D341Med (cell line): ENCODE measurements around the gene BCAP31.
"Not testable (repeated sequence)": the region's sequence is repeated elsewhere in the genome, so short reads cannot be mapped to it uniquely, and the experiment has no call there.

ENCODE experiments used
- DNase-seq: peaks from one replicate; pipeline ENCODE4 v3.0.0; 2012; ENCODE audit warnings: low spot score

Gene BCAP31

GRCh38 chrX:153763298-153763932 is 39.2 kb upstream of the BCAP31 start:
- DNase-seq = peak; percentile 15

- DNase-seq = peak; percentile 6
Measured at GRCh38 chrX:153762626-153763173, 38.5 kb upstream of the BCAP31 start.

GRCh38 chrX:153761863-153762262 is 37.7 kb upstream of the BCAP31 start:
- no peak for DNase-seq

- no peak for DNase-seq
Measured at GRCh38 chrX:153755136-153755535, 30.9 kb upstream of the BCAP31 start.

GRCh38 chrX:153750127-153750774 is 26.1 kb upstream of the BCAP31 start:
- no peak for DNase-seq

GRCh38 chrX:153749017-153749416 is 24.8 kb upstream of the BCAP31 start:
- DNase-seq = not testable (repeated sequence)

- not testable (repeated sequence) for DNase-seq
Measured at GRCh38 chrX:153746991-153747390, 22.8 kb upstream of the BCAP31 start.

- DNase-seq = no peak
Measured at GRCh38 chrX:153746359-153746758, 22.2 kb upstream of the BCAP31 start.

GRCh38 chrX:153745067-153745433 is 20.9 kb upstream of the BCAP31 start:
- DNase-seq = not testable (repeated sequence)

- DNase-seq = no peak
Measured at GRCh38 chrX:153744210-153745066, 20.3 kb upstream of the BCAP31 start.

- DNase-seq = not testable (repeated sequence)
Measured at GRCh38 chrX:153743468-153744209, 19.5 kb upstream of the BCAP31 start.

GRCh38 chrX:153742796-153743467 is 18.7 kb upstream of the BCAP31 start:
- not testable (repeated sequence) for DNase-seq

GRCh38 chrX:153742111-153742510 is 17.9 kb upstream of the BCAP31 start:
- not testable (repeated sequence) for DNase-seq

- no peak for DNase-seq
Measured at GRCh38 chrX:153741446-153741845, 17.3 kb upstream of the BCAP31 start.

- no peak for DNase-seq
Measured at GRCh38 chrX:153740631-153741222, 16.5 kb upstream of the BCAP31 start.

GRCh38 chrX:153739754-153740486 is 15.7 kb upstream of the BCAP31 start:
- no peak for DNase-seq

- no peak for DNase-seq
Measured at GRCh38 chrX:153738056-153738605, 13.9 kb upstream of the BCAP31 start.

- no peak for DNase-seq
Measured at GRCh38 chrX:153736871-153737441, 12.8 kb upstream of the BCAP31 start.

GRCh38 chrX:153736071-153736820 is 12.1 kb upstream of the BCAP31 start:
- no peak for DNase-seq
